DLD1 (cell line): Measurements from ENCODE around the gene KRT76.
"Not testable (repeated sequence)": the region's sequence is repeated elsewhere in the genome, so short reads cannot be mapped to it uniquely, and the experiment has no call there.

Experiments used
- in situ Hi-C: cut with HindIII; loops from 2 replicates; pipeline ENCODE4 v1.10.0; 2017; ENCODE audit warnings: low sequenced_read_pairs

KRT76 gene

DNA sequence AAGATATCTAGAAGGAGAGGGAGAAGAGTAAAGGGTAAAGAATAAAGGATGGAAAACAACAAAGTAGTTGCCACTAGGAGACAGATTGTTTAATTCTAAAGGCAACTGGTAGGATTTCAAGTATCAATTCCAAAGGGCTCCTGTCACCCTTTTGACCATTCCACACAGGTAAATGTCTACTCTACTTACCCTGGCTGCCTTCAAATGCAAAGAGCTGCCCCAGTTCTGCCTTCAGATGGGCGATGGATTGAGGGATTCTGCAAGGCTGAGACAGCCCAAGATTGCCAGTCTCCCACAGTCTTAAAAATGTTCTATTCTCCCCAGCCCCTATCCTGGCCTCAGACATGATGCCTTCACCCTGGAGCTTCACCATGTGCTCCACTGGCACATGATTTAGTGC is 11.4 kb downstream of the KRT76 start:
- in situ Hi-C loops: no loop called here

DNA sequence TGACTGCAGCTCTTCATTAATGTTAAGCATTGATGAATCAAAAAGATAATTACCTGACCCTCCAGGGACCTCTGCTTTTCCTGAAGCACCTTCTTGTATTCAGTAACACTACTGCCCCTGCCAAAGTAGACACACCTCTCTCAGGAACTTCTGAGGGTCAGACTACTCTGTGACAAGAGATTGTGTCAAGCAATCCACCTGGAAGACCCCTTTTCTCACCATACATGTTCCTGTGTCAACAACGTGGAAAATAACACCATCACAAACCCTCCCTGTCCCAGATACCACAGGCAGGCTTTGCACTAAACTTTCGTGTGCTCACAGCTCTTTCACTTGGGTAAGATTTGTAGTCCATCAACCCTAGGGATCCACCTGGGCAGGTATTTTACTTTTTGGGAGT is 13.2 kb downstream of the KRT76 start:
- in situ Hi-C loops: no loop called here

DNA sequence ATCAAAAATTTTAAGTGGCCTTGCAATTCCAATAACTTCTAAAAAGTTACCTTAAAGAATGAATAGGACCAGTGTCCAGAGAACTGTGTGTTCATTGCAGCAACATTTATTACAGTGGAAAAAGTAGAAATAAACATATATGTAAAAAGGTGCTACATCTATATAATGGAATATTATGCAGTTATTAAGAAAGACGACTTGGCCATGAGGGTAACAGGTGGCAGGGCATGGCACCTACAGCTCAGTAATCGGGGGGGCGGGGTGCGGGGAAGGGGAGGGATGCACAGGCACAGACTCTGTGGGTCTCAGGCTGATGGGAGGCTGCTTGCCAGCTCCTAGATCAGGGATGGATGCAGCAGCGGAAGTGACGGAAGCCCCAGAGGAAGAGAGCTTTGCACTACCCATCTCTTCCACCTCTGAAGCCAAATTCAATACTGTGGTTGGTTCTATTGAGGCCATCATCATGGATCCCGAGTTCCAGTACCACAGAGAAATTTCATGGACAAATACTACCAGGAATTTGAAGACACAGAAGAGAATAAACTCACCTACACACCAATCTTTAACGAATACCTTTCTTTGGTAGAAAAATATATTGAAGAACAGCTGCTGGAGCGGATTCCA is 14.0 kb downstream of the KRT76 start:
- in situ Hi-C loops: no loop called here

DNA sequence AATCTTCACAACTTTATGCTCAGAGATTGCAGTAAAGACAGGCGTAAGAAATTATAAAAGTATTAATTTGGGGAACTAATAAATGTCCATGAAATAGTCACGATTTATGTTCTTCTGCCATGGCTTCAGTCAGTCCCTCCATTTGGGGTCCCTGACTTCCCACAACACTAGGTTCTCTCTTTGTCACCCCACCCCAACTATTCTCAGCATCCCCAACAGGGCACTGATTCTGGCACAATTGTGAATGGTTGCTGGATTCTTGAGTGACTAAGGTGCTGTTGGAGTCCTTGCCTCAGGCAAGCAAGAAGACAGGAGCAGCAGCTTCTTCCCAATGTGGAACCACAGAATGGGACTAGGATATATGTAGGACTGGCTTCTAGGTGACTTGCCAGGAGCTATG is 15.3 kb downstream of the KRT76 start:
- in situ Hi-C loops: no loop called here

DNA sequence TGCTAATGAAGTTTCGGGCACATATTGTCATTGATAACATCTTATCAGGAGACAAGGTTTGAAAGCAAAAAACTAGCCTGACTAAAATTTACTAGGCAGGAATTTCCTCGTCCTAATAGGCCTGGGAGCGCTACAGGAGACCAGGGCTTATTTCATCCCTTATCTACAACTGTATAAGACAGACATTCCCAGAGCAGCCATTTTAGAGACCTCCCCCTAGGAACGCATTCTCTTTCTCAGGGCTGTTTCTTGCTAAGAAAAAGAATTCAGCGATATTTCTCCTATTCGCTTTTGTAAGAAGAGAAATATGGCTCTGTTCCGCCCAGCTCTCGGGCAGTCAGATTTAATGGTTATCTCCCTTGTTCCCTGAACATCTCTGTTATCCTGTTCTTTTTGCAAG is 15.9 kb downstream of the KRT76 start:
- in situ Hi-C loops: not testable (repeated sequence)

DNA sequence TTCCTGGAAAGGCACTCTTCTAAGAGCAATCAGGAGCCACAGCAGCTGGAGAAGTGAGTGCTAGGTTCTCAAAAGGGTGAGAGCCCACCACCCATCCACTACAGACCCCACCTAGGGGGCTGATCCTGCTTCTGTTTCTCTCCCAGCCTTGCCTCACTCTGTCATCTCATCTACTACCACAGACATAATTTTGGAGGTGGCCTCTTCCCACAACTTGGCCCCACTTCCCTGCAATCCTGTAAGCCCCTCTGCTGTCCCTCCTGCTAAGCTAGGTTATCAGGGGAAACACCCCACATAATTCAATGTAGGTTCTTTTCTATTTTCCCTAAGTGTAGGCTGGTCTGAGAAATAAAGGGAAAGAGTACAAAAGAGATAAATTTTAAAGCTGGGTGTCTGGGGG is 16.5 kb downstream of the KRT76 start:
- in situ Hi-C loops: no loop called here

DNA sequence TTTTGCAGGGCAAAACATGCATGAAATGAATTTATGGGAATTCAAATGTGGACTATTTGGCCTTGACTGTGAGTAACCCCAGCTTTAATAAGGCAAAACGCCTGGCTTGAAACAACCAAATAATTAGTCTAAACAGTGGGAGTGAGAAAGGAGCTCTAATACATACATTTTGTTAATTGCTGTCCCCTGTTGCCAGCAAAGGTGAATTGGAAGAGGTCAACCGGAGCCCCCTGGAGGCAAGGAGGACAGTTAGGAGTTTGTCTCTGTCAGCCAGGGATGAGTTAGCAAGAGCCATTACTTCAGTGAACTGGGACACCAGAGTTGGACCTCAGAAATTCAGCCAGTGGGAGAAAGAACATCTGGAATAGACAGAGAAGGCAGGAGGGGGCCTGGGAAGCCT is 17.4 kb downstream of the KRT76 start:
- in situ Hi-C loops: no loop called here

DNA sequence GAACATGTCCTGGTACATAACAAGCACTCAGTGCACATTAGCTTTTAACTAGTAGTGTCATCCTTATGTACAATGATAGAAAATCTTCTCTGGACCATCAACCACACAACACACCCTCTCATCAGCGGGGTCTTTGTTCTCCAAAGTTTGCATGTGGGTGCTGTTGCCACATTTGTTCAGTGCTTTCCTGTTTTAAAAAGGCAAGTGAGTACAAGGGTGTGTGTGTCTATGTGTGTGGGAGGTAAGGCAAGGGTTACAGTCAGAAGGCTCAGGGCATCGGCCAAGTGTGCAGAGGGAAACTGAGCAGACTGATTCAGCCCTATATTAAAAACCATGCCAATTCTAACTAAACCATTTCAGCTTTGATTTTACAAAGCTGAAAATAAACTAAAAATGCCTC is 17.9 kb downstream of the KRT76 start:
- in situ Hi-C loops: no loop called here

DNA sequence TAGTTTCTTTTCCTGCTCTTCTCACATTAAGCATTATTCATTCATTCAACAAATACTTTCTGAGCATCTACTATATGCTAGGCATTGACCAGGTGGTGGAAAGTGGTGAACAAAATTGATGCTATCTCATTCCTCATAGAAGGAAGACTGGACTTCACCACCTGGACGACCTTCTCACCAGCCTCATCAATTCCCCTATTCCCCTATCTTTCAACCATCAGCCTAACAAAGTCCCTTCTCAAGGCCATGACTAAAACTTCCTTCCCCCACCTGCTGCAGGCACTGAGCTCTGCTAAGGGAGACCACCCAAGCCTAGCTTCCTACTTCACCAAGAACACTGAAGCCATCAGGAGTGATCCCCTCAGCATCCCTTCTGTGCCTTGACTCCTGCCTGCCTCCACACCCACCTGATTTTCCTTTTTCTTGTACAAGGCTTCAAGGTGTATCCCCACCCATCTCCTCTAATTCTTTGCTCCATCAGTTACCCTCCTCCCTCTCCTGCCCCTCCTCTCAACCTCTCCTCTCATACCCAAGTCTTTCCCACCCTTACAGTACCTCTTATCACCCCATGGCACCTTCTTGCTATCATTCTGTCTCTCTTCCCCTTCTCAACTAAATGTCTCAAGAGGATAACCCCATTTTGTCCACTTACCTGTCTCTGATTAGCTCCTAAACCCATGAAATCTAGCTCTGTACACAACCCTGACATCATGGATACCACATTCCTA is 19.5 kb downstream of the KRT76 start:
- in situ Hi-C loops: no loop called here

DNA sequence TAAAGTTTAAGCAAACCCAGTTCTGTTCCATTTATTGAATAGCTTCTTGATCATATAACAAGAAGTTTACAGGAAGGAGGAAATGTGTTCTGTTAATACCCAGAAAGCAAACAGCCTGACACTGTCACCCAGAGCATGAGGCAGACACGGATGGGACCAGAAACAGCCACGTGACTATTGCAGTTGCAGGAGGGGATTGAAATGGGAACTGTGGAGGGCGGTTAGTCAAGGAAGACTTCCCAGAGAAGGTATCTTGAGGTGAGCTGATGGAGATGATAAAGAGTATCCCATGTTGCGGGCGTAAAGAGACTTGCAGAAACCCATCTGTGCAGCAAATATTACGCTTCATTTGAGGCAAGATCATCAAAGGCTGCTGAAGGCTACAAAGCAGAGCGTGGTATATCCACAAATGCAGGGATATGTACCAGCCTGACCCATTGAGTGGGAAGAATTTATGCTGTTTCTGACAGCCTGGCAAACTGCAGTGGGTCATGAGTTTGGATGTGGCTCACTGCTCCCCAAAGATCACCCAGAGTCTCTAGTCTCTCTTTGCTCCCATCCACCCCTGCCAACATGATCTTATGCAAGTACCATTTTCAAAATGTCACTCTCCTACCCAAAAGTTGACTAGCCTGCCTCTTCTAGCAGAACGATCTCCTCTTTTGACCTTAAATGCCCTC is 20.7 kb downstream of the KRT76 start:
- in situ Hi-C loops: no loop called here

DNA sequence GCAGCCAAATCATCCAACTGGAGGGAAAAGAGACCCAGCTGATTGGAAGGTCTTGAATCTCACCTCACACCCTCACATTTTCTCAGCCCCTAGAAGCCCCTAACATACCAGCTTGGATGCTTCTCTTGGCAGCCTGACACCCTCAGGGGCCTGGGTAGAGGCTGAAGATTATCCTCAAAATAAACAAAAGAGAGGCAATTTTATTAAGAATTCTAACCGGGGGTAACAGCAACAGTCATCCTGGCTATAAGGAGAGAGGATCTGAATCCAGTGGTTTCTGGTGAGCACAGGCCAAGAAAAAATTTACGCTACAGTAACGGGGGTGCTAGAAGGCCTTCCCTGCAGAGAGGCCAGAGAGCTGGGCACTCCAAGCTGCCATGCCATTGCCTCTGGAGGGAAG is 21.6 kb downstream of the KRT76 start:
- in situ Hi-C loops: no loop called here

DNA sequence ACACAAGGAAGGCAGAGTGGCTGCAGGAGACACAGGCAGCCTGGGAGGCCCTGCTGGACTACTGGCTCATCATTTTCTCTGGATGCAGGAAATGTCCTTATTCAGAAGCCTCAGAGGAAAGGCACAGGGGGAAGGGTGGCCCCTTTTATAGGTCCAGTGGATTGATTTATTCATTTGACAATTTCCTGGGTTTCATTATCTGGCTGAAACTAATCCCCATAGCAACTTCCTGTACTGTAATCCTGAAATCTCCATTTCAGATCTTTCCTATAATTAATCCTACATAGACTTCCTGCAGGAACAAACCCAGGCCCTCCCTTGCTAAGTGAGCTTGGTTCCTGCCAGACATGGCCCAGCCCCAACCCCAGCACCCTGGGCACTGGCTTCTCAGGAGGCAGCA is 23.0 kb downstream of the KRT76 start:
- in situ Hi-C loops: no loop called here

DNA sequence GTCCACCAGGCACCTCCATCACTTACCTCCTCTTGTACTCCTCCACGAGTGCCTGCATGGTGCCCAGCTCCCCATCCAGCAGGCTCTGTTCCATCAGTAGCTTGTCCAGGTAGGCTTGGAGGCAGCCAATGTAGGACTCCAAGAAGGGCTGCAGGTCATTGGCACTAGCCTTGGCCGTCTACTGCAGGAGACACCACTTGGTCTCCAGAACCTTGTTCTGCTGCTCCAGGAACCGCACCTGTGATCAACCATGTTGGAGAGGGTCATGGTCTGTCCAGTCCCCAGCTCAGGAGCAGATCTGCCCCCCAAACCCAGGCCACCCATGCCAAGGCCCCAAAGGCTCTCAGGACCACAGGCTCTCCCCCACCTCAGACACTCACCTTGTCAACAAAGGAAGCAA is 23.9 kb downstream of the KRT76 start:
- in situ Hi-C loops: no loop called here

DNA sequence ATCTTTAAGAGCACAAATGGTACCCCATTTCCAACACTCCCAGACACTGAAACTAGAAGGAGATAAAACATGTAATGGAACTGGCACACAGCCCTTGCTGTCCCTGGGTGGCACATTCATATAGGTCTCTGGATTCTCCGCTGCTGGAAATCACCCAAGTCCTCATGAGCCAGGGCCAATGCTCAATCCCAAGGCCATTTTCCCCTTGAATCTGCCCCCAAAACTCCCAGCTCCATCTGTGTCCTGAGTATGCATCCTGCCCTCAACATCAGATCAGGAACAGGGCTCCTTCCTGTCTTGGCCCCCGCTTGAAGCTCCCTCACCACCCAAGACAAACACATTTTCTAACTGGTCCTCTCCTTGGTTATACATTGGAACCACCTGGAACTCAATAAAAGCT is 24.6 kb downstream of the KRT76 start:
- in situ Hi-C loops: no loop called here

DNA sequence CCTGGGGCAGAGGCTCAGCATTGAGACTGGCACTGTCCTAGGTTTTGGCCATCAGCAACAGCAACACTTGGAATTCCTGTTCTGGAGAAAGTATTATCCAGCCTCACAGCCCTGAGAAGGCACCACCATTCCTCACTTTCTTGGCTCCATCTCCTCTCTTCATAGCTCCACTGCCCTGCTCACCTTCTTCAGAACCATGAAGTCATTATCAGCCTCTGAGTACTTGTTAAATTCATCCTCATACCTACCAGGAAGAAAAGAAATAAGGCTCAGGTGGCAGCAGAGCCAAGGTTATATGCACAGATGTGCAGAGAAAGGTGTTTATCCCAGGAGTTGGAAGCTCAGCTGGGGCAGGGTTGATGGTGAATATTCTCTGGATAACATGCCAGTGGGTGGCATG is 25.4 kb downstream of the KRT76 start:
- in situ Hi-C loops: no loop called here

DNA sequence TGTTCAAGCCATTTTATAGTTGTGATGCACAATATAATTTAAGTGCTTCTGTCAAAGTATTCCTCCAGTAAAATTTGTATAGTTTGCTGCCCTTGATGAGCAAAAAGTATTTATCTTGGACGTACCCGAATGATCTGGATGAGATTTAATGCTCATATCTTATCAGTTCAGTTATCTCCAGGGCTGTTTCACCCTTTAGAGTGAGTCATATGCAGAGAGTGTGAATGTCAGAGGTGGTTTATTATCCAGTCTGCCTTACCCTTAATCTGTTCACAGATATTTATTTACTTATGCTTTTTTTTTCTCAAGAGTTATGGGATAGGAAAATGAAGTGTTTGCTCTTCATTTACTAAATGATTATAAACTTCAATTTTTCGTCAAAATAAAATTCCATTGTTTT is 26.6 kb downstream of the KRT76 start:
- in situ Hi-C loops: not testable (repeated sequence)

DNA sequence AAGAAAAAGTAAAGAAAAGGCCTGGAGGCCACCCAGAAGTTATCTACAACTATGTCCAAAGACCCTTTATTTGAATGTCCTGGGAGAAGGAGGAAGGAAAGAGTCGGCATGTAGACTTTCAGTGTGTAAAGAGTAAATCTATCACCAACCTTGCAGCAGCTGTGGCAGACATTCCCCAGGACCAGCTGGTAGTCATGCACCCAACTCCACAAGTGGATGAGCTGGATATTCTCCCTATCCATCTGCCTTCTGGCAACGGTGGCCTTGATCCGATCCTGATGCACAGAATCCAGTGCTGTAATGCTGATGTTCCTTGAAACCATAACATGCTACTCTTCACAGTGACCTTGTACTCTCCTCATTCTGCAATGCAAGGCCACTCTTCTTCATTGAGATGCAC is 27.3 kb downstream of the KRT76 start:
- in situ Hi-C loops: no loop called here

DNA sequence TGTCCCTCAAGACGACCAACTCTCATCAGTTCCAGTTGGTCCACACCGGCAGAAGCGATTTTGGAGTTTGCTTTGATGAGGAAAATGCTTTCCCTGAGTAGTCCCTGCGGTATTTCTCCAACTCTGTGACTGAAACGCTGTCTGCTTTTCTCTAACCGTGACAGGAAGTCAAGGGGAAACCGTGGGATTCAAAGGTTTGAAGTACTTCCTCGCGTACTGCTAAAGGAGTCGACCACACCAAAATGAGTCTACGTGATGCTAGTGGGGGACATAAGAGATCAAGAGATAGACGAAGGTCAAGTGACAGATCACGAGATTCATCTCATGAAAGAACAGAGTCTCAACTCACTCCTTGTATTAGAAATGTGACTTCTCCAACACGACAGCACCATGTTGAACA is 28.6 kb downstream of the KRT76 start:
- in situ Hi-C loops: no loop called here

DNA sequence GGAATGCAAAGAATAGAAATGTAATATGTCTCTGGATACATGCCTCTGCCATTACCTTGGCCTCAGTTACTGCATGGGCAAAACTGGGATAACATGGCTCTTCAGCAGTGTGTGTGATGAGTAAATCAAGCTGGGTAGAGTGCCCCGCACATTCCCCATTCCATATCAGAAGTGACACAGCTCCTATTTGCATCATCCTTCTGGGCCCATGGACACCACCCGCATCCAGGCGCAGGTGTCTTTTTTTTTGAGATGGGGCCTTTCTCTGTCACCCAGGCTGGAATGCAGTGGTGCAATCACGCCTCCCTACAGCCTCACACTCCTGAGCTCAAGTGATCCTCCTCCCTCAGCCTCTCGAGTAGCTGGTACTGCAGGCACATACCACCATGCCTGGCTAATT is 31.6 kb downstream of the KRT76 start:
- in situ Hi-C loops: no loop called here

DNA sequence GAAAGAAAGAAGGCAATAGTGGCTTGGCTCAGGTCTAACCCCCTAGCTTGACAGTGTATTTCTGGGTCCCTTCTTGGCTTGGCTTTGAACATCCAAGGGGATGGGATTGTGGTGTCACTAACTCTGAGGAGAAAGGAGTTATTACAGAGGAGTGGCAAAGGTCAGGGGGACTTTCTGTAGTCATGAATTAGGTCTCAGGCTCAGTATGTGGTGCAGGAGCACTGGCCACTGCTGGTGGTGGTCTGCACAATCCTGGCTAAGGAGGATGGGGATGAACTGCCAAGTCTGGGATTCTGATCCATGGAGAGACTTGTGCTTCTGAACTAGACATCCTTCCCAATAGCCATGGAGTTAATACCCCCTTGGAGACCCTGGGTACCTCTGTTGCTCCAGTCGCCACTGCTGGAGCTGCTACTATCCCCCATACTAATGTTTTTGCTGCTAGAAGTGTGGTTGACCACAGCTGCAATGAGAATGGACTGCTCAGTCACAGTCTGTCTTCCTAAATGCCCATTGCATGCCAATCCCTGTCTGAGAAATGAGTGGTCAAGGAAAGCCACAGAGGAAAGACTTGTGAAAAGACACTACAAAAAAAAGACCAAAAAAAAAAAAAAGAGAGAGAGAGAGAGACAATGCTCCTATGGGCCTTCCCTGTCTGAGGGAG is 32.5 kb downstream of the KRT76 start:
- in situ Hi-C loops: no loop called here

DNA sequence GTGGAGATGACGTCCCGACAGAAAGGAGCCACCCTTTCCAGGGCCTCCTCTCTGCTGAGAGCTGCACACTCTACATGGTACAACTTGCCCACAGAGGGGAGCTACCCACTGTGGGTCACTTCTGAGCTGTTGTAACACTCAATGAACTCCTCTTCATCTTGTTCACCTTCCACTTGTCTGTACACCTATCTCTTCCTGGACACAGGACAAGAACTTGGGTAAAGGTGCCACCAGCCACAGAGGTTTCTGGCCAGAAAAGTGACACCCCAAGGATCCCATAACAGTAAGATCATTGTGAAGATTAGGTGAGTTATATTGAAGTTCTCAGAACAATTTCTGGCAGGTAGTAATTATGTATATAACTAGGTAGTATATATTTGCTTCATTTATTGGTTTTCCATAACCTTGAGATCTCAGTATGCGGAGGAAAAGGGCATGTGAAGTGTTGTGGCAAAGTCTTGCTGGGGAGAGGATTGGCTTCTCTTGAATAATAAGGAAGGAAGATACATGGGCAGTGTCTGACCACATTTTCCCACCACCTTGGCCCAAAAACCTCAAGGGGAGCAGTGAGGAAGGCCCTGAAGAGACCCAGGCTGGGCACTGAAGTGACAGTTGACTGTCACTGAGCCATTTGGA is 34.2 kb downstream of the KRT76 start:
- in situ Hi-C loops: no loop called here
